ENCODE measurements around the gene XRCC6.
"Not testable (repeated sequence)": the region's sequence is repeated elsewhere in the genome, so short reads cannot be mapped to it uniquely, and the experiment has no call there.

DNA sequence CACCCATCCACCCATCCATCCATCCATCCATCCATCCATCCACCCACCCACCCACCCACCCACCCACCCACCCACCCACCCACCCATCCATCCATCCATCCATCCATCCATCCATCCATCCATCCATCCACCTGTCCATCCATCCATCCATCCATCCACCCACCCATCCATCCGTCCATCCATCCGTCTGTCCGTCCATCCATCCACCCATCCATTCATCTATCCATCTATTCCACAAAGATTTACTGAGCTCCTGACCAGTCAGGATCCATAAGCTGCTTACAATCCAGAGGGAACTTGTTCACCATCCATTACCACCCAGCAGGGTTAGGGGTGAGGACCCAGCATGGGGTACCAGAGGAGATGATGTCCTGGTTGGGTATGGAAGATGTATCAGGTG is 48.8 kb upstream of the XRCC6 start:
- not testable (repeated sequence) for TF ChIP-seq EP300 (IDR thresholded peaks at IDR 0.05)
- TF ChIP-seq, protein P1, sequence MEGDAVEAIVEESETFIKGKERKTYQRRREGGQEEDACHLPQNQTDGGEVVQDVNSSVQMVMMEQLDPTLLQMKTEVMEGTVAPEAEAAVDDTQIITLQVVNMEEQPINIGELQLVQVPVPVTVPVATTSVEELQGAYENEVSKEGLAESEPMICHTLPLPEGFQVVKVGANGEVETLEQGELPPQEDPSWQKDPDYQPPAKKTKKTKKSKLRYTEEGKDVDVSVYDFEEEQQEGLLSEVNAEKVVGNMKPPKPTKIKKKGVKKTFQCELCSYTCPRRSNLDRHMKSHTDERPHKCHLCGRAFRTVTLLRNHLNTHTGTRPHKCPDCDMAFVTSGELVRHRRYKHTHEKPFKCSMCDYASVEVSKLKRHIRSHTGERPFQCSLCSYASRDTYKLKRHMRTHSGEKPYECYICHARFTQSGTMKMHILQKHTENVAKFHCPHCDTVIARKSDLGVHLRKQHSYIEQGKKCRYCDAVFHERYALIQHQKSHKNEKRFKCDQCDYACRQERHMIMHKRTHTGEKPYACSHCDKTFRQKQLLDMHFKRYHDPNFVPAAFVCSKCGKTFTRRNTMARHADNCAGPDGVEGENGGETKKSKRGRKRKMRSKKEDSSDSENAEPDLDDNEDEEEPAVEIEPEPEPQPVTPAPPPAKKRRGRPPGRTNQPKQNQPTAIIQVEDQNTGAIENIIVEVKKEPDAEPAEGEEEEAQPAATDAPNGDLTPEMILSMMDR (IDR thresholded peaks at IDR 0.05), result not testable (repeated sequence)
